ENCODE data around the gene DGKZ.

DNA sequence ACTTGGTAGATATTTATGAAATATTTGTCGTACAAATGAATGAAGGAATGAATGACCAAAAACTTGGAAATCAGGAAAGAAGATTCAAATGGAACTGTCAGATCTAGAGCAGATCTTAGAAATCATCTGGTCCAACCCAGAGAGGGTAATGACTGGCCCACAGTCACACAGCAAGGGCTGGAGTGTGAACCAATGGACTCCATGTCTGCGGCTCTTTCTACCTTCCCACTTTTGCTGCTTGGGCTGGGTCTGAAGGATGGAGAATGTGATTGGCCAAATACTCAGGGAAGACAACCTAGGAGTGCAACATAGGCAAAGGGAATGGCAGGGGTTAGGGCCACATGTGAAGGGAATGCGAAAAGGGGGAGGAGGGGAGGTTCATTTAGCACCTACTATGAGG, 5.8 kb upstream of the DGKZ start:
- TF ChIP-seq, protein P1, sequence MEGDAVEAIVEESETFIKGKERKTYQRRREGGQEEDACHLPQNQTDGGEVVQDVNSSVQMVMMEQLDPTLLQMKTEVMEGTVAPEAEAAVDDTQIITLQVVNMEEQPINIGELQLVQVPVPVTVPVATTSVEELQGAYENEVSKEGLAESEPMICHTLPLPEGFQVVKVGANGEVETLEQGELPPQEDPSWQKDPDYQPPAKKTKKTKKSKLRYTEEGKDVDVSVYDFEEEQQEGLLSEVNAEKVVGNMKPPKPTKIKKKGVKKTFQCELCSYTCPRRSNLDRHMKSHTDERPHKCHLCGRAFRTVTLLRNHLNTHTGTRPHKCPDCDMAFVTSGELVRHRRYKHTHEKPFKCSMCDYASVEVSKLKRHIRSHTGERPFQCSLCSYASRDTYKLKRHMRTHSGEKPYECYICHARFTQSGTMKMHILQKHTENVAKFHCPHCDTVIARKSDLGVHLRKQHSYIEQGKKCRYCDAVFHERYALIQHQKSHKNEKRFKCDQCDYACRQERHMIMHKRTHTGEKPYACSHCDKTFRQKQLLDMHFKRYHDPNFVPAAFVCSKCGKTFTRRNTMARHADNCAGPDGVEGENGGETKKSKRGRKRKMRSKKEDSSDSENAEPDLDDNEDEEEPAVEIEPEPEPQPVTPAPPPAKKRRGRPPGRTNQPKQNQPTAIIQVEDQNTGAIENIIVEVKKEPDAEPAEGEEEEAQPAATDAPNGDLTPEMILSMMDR (IDR thresholded peaks at IDR 0.05), result no peak
- no peak for TF ChIP-seq RFX5 (IDR thresholded peaks at IDR 0.05)
